ENCODE data around the gene BTBD9. TPM values are rescaled to one million over a fixed set of nuclear protein-coding genes. Genes with fewer than 3 reads are reported as not detected.

Gene BTBD9
- total and polyA plus RNA-seq, 10 donors: 1.2 to 43.1 (median 27.8) TPM

DNA sequence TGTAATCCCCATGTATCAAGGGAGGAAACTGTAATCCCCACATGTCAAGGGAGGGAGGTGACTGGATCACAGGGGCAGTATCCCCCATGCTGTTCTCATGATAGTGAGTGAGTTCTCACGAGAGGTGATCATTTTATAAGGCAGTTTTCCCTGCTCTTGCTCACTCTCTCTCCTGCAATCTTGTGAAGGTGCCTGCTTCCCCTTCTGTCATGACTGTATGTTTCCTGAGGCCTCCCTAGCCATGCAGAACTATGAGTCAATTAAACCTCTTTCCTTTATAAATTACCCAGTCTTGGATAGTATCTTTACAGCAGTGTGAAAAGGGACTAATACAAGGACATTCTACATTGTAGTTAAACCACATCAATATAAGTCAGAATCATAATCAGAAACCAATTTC lies 112.4 kb downstream of the BTBD9 start:
- peaks cover 0 to 25% (median 5%) of the 10 kb centered on the region in 6 donors for H3K36me3 ChIP-seq
- intact Hi-C loops (cut with DNase I; ENCODE audit: low total_unique reads): no loop called here

DNA sequence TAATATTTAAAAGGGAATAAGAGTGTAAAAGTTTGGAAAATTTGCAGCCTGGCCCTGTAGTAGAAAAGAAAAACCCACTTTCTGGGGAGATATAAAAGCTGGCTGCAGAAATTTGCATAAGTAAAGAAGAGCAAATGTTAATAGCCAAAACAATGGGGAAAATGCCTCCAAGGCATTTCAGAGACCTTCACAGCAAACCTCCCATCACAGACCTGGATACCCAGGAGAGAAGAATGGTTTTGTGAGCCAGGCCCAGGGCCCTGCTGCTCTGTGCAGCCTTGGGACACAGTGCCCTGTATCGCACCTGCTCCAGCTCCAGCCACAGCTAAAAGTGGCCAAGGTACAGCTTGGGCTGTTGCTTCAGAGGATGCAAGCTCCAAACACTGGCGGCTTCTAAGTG lies 113.8 kb downstream of the BTBD9 start:
- Histone ChIP-seq H3K4me3 (no peak overlapping the region), H3K36me3 (peaks cover 0 to 22% (median 5%) of the 10 kb centered on the region in 6 donors), H3K9me3 (peaks cover 0 to 27% (median 21%) of the 10 kb centered on the region in 8 donors), H3K27me3 (replicated peaks in 1 of 7) (no peaks in the 10 kb centered on the region), H3K27ac (no peak overlapping the region), H3K4me1 (no peaks in the 10 kb centered on the region)
- no peak for DNase-seq
- intact Hi-C loops (cut with DNase I; ENCODE audit: low total_unique reads): no loop called here
- TF ChIP-seq POLR2A (IDR thresholded peaks at IDR 0.05) (no peak), POLR2AphosphoS5 (IDR thresholded peaks at IDR 0.05) (no peak)
- TF ChIP-seq, protein P1, sequence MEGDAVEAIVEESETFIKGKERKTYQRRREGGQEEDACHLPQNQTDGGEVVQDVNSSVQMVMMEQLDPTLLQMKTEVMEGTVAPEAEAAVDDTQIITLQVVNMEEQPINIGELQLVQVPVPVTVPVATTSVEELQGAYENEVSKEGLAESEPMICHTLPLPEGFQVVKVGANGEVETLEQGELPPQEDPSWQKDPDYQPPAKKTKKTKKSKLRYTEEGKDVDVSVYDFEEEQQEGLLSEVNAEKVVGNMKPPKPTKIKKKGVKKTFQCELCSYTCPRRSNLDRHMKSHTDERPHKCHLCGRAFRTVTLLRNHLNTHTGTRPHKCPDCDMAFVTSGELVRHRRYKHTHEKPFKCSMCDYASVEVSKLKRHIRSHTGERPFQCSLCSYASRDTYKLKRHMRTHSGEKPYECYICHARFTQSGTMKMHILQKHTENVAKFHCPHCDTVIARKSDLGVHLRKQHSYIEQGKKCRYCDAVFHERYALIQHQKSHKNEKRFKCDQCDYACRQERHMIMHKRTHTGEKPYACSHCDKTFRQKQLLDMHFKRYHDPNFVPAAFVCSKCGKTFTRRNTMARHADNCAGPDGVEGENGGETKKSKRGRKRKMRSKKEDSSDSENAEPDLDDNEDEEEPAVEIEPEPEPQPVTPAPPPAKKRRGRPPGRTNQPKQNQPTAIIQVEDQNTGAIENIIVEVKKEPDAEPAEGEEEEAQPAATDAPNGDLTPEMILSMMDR (IDR thresholded peaks at IDR 0.05 in 8 of 11, conservative IDR thresholded peaks at IDR 0.05 in 3 of 11): no peak
- WGBS, 5 donors: 92 to 98% (median 96%) methylated on average over 2 of the region's 2 CpGs

More for the DNA sequence above, 112.4 kb downstream of the BTBD9 start:
- Histone ChIP-seq H3K27me3 (replicated peaks in 1 of 7) (no peaks in the 10 kb centered on the region), H3K4me1 (no peaks in the 10 kb centered on the region), H3K9me3 (peaks cover 0 to 27% (median 21%) of the 10 kb centered on the region in 8 donors), H3K27ac (no peak overlapping the region), H3K4me3 (no peak overlapping the region)
- 84 to 96% (median 94%) methylated on average over 1 of the region's 1 CpG for WGBS, 5 donors
- no peak for TF ChIP-seq POLR2A (IDR thresholded peaks at IDR 0.05)
- no peak for TF ChIP-seq POLR2AphosphoS5 (IDR thresholded peaks at IDR 0.05)
- TF ChIP-seq, protein P1 (IDR thresholded peaks at IDR 0.05 in 8 of 11, conservative IDR thresholded peaks at IDR 0.05 in 3 of 11): no peak
- no peak for DNase-seq

DNA sequence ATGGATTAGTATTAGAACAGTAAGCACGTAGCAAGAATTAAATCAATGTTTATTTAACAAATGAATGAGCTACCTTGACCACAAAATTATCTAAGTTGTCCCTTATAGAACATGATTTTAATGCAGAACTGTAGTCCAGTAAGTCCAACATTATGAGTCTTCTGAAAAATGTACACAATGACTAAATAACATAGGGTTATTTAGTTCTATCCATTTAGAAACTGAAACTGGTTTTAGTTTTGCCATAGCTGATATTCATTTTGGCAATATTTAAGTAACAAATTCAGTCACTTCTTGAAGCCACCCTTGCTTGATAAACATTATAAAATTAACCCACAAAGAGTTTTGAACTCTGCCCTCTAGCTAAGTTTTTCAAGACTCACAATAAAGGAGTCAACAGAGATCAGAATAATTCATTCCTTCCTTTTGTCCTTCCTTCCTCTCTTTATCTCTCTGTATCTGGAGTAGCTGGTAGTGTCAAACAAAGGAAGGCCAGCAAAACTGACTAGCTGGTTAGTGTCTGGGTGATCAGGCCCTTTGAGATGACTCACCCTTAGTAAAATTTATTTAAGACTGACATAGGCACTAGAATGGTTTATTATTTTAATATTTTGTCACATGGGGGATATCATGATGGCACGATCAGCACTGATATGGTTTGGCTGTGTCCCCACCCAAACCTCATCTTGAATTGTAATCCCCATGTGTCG lies 115.1 kb downstream of the BTBD9 start:
- Histone ChIP-seq H3K4me1 (peaks cover 0 to 1% (median 0%) of the 10 kb centered on the region in 6 donors), H3K27me3 (replicated peaks in 1 of 7) (no peaks in the 10 kb centered on the region), H3K27ac (no peak overlapping the region), H3K36me3 (peaks cover 0 to 22% (median 5%) of the 10 kb centered on the region in 6 donors), H3K4me3 (no peak overlapping the region), H3K9me3 (peaks cover 0 to 21% (median 16%) of the 10 kb centered on the region in 8 donors)
- no peak for DNase-seq
- TF ChIP-seq, protein P1 (IDR thresholded peaks at IDR 0.05 in 8 of 11, conservative IDR thresholded peaks at IDR 0.05 in 3 of 11): no peak
- TF ChIP-seq POLR2A (IDR thresholded peaks at IDR 0.05): no peak
- TF ChIP-seq POLR2AphosphoS5 (IDR thresholded peaks at IDR 0.05): no peak
- WGBS, 5 donors: 93 to 98% (median 95%) methylated on average over 3 of the region's 3 CpGs
- intact Hi-C loops (cut with DNase I; ENCODE audit: low total_unique reads): no loop called here

DNA sequence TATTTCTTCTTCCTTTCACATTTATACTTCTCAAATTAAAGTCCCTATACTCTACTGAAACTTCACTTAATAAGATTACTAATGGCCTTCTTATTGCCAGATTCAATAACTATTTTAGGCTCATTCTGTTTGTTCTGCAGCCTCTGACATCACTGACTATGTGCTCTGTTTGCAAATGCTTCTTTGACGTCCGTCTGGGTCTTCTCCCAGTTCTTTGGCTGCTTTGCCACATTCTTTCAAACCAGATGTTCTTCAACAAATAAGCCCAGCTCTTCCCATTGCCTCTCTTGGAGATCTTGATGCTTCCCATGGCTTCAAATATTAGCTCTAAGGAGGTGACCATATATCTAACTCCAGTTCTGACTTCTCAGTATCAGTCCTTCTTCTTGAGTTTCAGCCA lies 117.4 kb downstream of the BTBD9 start:
- peaks cover 0 to 15% (median 2%) of the 10 kb centered on the region in 6 donors for H3K4me1 ChIP-seq
- WGBS, 5 donors: 72 to 91% (median 83%) methylated on average over 2 of the region's 2 CpGs
- H3K4me3 ChIP-seq: no peak overlapping the region
- TF ChIP-seq POLR2AphosphoS5 (IDR thresholded peaks at IDR 0.05): no peak
- TF ChIP-seq, protein P1 (IDR thresholded peaks at IDR 0.05 in 8 of 11, conservative IDR thresholded peaks at IDR 0.05 in 3 of 11): no peak
- no peak for TF ChIP-seq POLR2A (IDR thresholded peaks at IDR 0.05)
- no peak overlapping the region for H3K27ac ChIP-seq
- H3K9me3 ChIP-seq: peaks cover 0 to 19% (median 16%) of the 10 kb centered on the region in 8 donors
- no peak for DNase-seq
- intact Hi-C loops (cut with DNase I; ENCODE audit: low total_unique reads): no loop called here
- H3K36me3 ChIP-seq: peaks cover 0 to 16% (median 5%) of the 10 kb centered on the region in 6 donors
- H3K27me3 ChIP-seq (replicated peaks in 1 of 7): no peaks in the 10 kb centered on the region
